Gastrocnemius medialis (tissue), 4 donors: ENCODE results near the gene MYO1D. TPM values are rescaled to one million over a fixed set of nuclear protein-coding genes. Genes with fewer than 3 reads are reported as not detected.

ENCODE experiments used
- ATAC-seq, 2 donors: fragments of 150-250 bp; one replicate each; pipeline ENCODE4 v1.9.1; 2016
- DNase-seq, 2 donors: peaks; one replicate each; pipeline ENCODE4 v3.0.0-alpha.2; 2019
- H3K27ac ChIP-seq, 4 donors: fragments of 200-600 bp; sonication (generic); 1 replicate in 1 of 4; 2 replicates in 3 of 4; pipeline ENCODE4 v1.5.1; 2016 to 2018; ENCODE audit warnings: mild to moderate bottlenecking in 2 of 4, moderate library complexity in 1 of 4
- H3K27me3 ChIP-seq, 3 donors: fragments of 200-600 bp; sonication (generic) in 2 of 3; 1 replicate in 1 of 3; 2 replicates in 2 of 3; pipeline versions ENCODE4 v1.5.1 to v1.6.0; 2016 to 2019; ENCODE audit warnings: mild to moderate bottlenecking in 1 of 3, moderate library complexity in 1 of 3
- H3K36me3 ChIP-seq, 2 donors: fragments of 200-600 bp; sonication (generic) in 1 of 2; one replicate each; pipeline ENCODE4 v1.5.1; 2017 to 2018
- H3K4me1 ChIP-seq, 2 donors: fragments of 200-600 bp; sonication (generic) in 1 of 2; one replicate each; pipeline ENCODE4 v1.5.1; 2016 to 2017; ENCODE audit warnings: mild to moderate bottlenecking in 2 of 2
- H3K4me3 ChIP-seq, 4 donors: fragments of 200-600 bp; sonication (generic) in 3 of 4; 1 replicate in 1 of 4; 2 replicates in 3 of 4; pipeline ENCODE4 v1.5.1; 2016 to 2019; ENCODE audit warnings: mild to moderate bottlenecking in 2 of 4
- H3K9me3 ChIP-seq, 3 donors: fragments of 200-600 bp; sonication (generic) in 2 of 3; 1 replicate in 1 of 3; 2 replicates in 2 of 3; pipeline ENCODE4 v1.5.1; 2016 to 2019
- POLR2A ChIP-seq, 2 donors: fragments of 450-650 bp; IDR thresholded peaks; one replicate each; pipeline ENCODE4 v1.6.1; 2017; ENCODE audit warnings: antibody characterized with exemption in 2 of 2, mild to moderate bottlenecking in 2 of 2, moderate library complexity in 2 of 2
- in situ Hi-C, 4 donors: fragments of 200-750 bp; cut with MboI; loops; one replicate each; pipeline versions ENCODE4 v1.15.0 to v1.8.0; 2017; ENCODE audit warnings: low sequenced_read_pairs in 4 of 4
- intact Hi-C: fragments of 100-400 bp; cut with DNase I; formaldehyde crosslinking; loops from one replicate; pipeline ENCODE4 v1.15.1; 2023; ENCODE audit warnings: low total_unique reads
- total RNA-seq, 4 donors: library from RNA; depleted of rRNA; stranded (reverse); fragments of >200 nt; gene quantifications; one replicate each; pipeline versions ENCODE4 v1.1.0 to v1.2.3, GENCODE V29; 2016
- TF ChIP-seq, protein P1 (sequence below), 5 experiments: fragments of 450-650 bp in 3 of 5; fragments of 200-600 bp in 2 of 5; sonication (generic) in 2 of 5; IDR thresholded peaks in 4 of 5; conservative IDR thresholded peaks in 1 of 5; 1 replicate in 4 of 5; 2 replicates in 1 of 5; pipeline ENCODE4 v1.5.1; 2016 to 2019; ENCODE audit warnings: antibody characterized with exemption in 5 of 5, mild to moderate bottlenecking in 3 of 5, moderate library complexity in 3 of 5

The MYO1D gene
- total RNA-seq, 4 donors from 2014 or later: 5.8 to 20.1 (median 7.8) TPM

DNA sequence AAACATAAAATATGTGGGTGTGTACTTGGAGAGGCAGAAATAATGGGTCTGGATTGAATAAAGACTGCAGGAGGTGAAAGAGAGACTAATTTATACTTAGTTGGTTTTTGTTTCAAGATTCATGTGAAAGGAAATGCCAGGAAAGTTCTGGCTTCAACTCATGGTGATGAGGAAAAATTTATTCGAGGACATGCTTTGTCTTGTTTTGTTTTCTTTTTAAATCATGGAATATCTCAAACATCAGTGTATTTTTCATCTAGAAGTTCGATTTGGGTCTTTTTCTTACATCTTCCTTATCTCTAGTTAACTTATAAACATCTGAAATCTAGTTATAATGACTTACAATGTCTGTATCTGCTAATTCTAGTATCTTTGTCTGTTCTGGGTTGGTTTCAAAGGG lies 275.1 kb downstream of the MYO1D start:
- DNase-seq (no peak), ATAC-seq (no peak)
- Histone ChIP-seq H3K36me3 (no peaks in the 10 kb centered on the region), H3K27me3 (no peaks in the 10 kb centered on the region), H3K27ac (no peak overlapping the region), H3K4me3 (no peak overlapping the region), H3K9me3 (no peaks in the 10 kb centered on the region), H3K4me1 (no peaks in the 10 kb centered on the region)
- in situ Hi-C loops (loop anchor here in 1 of 4 donors (10.0 kb wide), 2 partner anchors 57 to 127 kb away; no protein-coding TSS in a partner anchor), intact Hi-C loops (no loop called here)
- no peak for TF ChIP-seq POLR2A (IDR thresholded peaks at IDR 0.05)
- TF ChIP-seq, protein P1, sequence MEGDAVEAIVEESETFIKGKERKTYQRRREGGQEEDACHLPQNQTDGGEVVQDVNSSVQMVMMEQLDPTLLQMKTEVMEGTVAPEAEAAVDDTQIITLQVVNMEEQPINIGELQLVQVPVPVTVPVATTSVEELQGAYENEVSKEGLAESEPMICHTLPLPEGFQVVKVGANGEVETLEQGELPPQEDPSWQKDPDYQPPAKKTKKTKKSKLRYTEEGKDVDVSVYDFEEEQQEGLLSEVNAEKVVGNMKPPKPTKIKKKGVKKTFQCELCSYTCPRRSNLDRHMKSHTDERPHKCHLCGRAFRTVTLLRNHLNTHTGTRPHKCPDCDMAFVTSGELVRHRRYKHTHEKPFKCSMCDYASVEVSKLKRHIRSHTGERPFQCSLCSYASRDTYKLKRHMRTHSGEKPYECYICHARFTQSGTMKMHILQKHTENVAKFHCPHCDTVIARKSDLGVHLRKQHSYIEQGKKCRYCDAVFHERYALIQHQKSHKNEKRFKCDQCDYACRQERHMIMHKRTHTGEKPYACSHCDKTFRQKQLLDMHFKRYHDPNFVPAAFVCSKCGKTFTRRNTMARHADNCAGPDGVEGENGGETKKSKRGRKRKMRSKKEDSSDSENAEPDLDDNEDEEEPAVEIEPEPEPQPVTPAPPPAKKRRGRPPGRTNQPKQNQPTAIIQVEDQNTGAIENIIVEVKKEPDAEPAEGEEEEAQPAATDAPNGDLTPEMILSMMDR (IDR thresholded peaks at IDR 0.05 in 4 of 5, conservative IDR thresholded peaks at IDR 0.05 in 1 of 5): no peak

DNA sequence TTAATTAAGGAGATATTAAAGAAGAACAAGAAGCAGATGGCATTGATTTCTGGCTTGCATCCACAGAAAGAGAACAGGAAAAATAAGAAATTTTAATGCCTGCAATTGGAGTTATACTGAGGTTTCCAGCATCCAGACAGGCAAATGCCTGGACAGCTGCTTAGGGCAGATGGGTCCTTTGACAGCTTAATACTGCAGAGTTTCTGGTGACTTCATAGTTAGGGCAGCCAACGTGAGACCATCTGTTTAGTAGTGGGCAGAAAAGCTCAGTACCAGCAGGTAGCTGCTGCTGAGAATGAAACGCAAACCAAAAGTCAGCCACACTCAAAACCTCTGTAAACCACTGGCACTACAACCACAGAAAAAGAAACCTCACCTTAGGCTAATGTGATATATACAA lies 280.3 kb downstream of the MYO1D start:
- intact Hi-C loops (no loop called here), in situ Hi-C loops (no loop called here)
- no peak overlapping the region for H3K27ac ChIP-seq
- H3K4me1 ChIP-seq: no peaks in the 10 kb centered on the region
- no peak overlapping the region for H3K4me3 ChIP-seq
- no peak for ATAC-seq
- no peaks in the 10 kb centered on the region for H3K27me3 ChIP-seq
- H3K9me3 ChIP-seq: no peaks in the 10 kb centered on the region
- no peaks in the 10 kb centered on the region for H3K36me3 ChIP-seq
- TF ChIP-seq, protein P1 (IDR thresholded peaks at IDR 0.05 in 4 of 5, conservative IDR thresholded peaks at IDR 0.05 in 1 of 5): no peak
- TF ChIP-seq POLR2A (IDR thresholded peaks at IDR 0.05): no peak
- no peak for DNase-seq

DNA sequence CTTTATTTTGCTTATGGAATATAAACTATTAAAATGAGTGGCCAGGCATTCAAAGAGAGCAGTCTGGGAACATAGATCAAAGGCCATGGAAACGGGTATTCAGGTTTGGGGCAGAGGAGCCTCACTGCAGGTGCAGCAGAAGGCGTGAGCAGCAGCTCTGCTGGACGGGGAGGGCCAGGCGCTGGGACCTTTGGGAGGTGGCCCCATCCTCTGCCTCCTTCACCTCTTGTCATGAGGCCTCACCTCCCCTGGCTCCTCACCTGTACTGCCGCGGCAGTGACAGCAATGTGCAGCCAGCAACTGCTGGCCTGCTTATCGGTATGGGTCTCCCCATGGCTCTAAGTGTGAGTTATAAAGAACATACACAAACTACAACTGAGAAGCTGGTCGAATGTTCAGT lies 280.7 kb downstream of the MYO1D start:
- Histone ChIP-seq H3K27me3 (no peaks in the 10 kb centered on the region), H3K9me3 (no peaks in the 10 kb centered on the region), H3K36me3 (no peaks in the 10 kb centered on the region), H3K4me1 (no peaks in the 10 kb centered on the region), H3K27ac (no peak overlapping the region), H3K4me3 (no peak overlapping the region)
- no peak for TF ChIP-seq POLR2A (IDR thresholded peaks at IDR 0.05)
- TF ChIP-seq, protein P1 (IDR thresholded peaks at IDR 0.05 in 4 of 5, conservative IDR thresholded peaks at IDR 0.05 in 1 of 5): no peak
- intact Hi-C loops: no loop called here
- DNase-seq (no peak), ATAC-seq (no peak)
- in situ Hi-C loops: no loop called here

DNA sequence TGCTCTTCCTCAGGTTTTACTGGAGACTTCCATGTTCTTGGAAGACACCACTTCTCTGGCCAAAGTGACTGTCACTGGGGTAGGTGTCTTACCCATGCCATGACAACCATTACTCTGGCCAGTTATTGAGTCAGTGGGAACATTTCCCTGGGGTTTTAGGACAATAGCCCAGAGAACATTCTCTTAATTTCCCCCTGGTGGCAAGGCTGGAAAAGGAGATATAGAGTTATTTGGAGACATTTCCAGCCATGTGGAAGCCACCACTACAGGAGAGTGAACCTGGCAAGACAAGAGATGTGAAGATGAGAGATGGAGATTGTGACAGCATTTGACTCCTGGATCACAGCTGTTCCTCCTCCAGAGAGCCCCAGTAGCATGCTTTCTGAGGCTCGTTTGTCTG lies 283.9 kb downstream of the MYO1D start:
- no peaks in the 10 kb centered on the region for H3K36me3 ChIP-seq
- no peak overlapping the region for H3K4me3 ChIP-seq
- no peaks in the 10 kb centered on the region for H3K9me3 ChIP-seq
- DNase-seq (no peak), ATAC-seq (no peak)
- no peaks in the 10 kb centered on the region for H3K4me1 ChIP-seq
- TF ChIP-seq, protein P1 (IDR thresholded peaks at IDR 0.05 in 4 of 5, conservative IDR thresholded peaks at IDR 0.05 in 1 of 5): no peak
- no peak for TF ChIP-seq POLR2A (IDR thresholded peaks at IDR 0.05)
- intact Hi-C loops: no loop called here
- in situ Hi-C loops: no loop called here
- no peak overlapping the region for H3K27ac ChIP-seq
- no peaks in the 10 kb centered on the region for H3K27me3 ChIP-seq

DNA sequence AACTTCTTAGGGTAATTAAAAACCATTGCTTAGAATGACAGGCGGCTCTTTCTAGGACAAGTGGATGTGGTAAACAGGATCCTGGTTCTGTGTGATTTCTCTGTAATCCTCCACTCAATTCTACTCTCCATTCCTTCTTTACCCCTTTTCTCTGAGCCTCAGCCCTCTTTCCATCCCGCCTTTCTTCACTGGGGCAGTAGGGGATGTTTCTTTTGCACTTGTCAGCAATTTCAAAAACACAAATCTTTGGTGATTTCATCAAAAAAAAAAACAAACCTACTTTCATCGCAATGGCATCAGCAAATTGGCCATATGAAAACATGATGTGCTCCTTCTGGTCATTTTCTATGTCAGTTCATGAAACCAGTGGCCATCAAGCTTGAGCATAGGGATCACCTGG lies 285.5 kb downstream of the MYO1D start:
- in situ Hi-C loops: no loop called here

More for the DNA sequence above, 285.5 kb downstream of the MYO1D start:
- Histone ChIP-seq H3K4me1 (no peaks in the 10 kb centered on the region), H3K27ac (no peak overlapping the region), H3K36me3 (no peaks in the 10 kb centered on the region), H3K27me3 (no peaks in the 10 kb centered on the region), H3K4me3 (no peak overlapping the region), H3K9me3 (no peaks in the 10 kb centered on the region)
- DNase-seq (no peak), ATAC-seq (no peak)
- intact Hi-C loops: no loop called here
- no peak for TF ChIP-seq POLR2A (IDR thresholded peaks at IDR 0.05)
- TF ChIP-seq, protein P1 (IDR thresholded peaks at IDR 0.05 in 4 of 5, conservative IDR thresholded peaks at IDR 0.05 in 1 of 5): no peak
